DND-41 (cell line): ENCODE data around the gene METRN.

ENCODE experiments used
- ATAC-seq: fragments of 200-7000 bp; cut with Tn5 transposase; 3 replicates; pipeline ENCODE4 v1.9.1; 2021; ENCODE audit warnings: low read depth; ENCODE audit not compliant: insufficient read depth
- DNase-seq: peaks from one replicate; pipeline ENCODE4 v3.0.0-alpha.2; 2020
- H2AFZ ChIP-seq: 2 replicates; pipeline ENCODE4 v1.6.0; 2012; ENCODE audit warnings: low read depth, low read length
- H3K27ac ChIP-seq: 2 replicates; pipeline ENCODE4 v1.5.1; 2012; ENCODE audit warnings: low read length, inconsistent platforms
- H3K27me3 ChIP-seq: fragments of 200-600 bp; sonication (generic); 2 replicates; pipeline ENCODE4 v1.6.0; 2012; ENCODE audit warnings: low read length, mild to moderate bottlenecking, inconsistent platforms; ENCODE audit not compliant: insufficient read depth, poor library complexity
- H3K36me3 ChIP-seq: 2 replicates; pipeline ENCODE4 v1.5.1; 2012; ENCODE audit warnings: low read length, inconsistent platforms; ENCODE audit not compliant: insufficient read depth
- H3K4me1 ChIP-seq: 2 replicates; pipeline ENCODE4 v1.5.1; 2012; ENCODE audit warnings: mild to moderate bottlenecking, low read length; ENCODE audit not compliant: insufficient read depth
- H3K4me2 ChIP-seq: 2 replicates; pipeline ENCODE4 v1.6.0; 2012; ENCODE audit warnings: mild to moderate bottlenecking, moderate library complexity, low read length, inconsistent platforms; ENCODE audit not compliant: insufficient read depth
- H3K4me3 ChIP-seq, 2 experiments: fragments of 200-600 bp in 1 of 2; shearing (Covaris generic) in 1 of 2; 2 replicates each; pipeline ENCODE4 v1.5.1; 2012 to 2016; ENCODE audit warnings: inconsistent platforms in 2 of 2, low read length in 2 of 2, mild to moderate bottlenecking in 2 of 2, low read depth in 1 of 2, moderate library complexity in 1 of 2
- H3K79me2 ChIP-seq: 2 replicates; pipeline ENCODE4 v1.6.0; 2012; ENCODE audit warnings: low read length, inconsistent platforms; ENCODE audit not compliant: insufficient read depth
- H3K9ac ChIP-seq: 2 replicates; pipeline ENCODE4 v1.6.0; 2012; ENCODE audit warnings: low read depth, mild to moderate bottlenecking, inconsistent platforms, low read length, moderate library complexity
- H3K9me3 ChIP-seq: 2 replicates; pipeline ENCODE4 v1.5.1; 2012; ENCODE audit warnings: low read length, moderate library complexity, mild to moderate bottlenecking, inconsistent platforms; ENCODE audit not compliant: insufficient read depth, severe bottlenecking
- H4K20me1 ChIP-seq: 2 replicates; pipeline ENCODE4 v1.6.0; 2012; ENCODE audit warnings: low read length; ENCODE audit not compliant: insufficient read depth
- CTCF ChIP-seq: IDR thresholded peaks from 2 replicates; pipeline ENCODE4 v1.5.1; 2012; ENCODE audit warnings: borderline replicate concordance, low read length, moderate library complexity, mild to moderate bottlenecking; ENCODE audit not compliant: poor library complexity, severe bottlenecking; ENCODE audit errors: extremely low read depth
- EZH2 ChIP-seq: IDR thresholded peaks from 3 replicates; pipeline ENCODE4 v1.6.1; 2012; ENCODE audit warnings: borderline replicate concordance, low read depth, mild to moderate bottlenecking, moderate library complexity, low read length, inconsistent platforms; ENCODE audit not compliant: severe bottlenecking

METRN gene

GRCh38 chr16:674968-675883 lies 39.7 kb upstream of the METRN start, which contains the start of gene RHBDL1:
Gene RHBDL1 (plus strand): TSS chr16:675671. CDS start chr16:675791, 120 bp downstream.
- ATAC-seq (no peak), DNase-seq (no peak)
- Histone ChIP-seq H3K4me1 (peaks cover 16% of the 10 kb centered on the region), H4K20me1 (peaks cover 53% of the 10 kb centered on the region), H3K4me2 (no peak within 1 kb of the TSS), H3K27me3 (no peaks in the 10 kb centered on the region), H3K9ac (no peak within 1 kb of the TSS), H2AFZ (no peak within 1 kb of the TSS), H3K27ac (no peak within 1 kb of the TSS), H3K36me3 (peaks cover 38% of the 10 kb centered on the region), H3K9me3 (no peaks in the 10 kb centered on the region), H3K79me2 (0 out of 2 replicates have a peak, but pooled peaks cover 8% of the 10 kb centered on the region), H3K4me3 (no peak within 1 kb of the TSS)
- TF ChIP-seq EZH2 (no peak), CTCF (no peak)

- no peaks in the 10 kb centered on the region for H3K27me3 ChIP-seq
- H4K20me1 ChIP-seq = peaks cover 54% of the 10 kb centered on the region
- peaks cover 17% of the 10 kb centered on the region for H3K4me1 ChIP-seq
- peaks cover 32% of the 10 kb centered on the region for H3K36me3 ChIP-seq
- no peak overlapping the region for H3K9ac ChIP-seq
- no peak overlapping the region for H3K27ac ChIP-seq
- no peak for TF ChIP-seq EZH2
- no peak for TF ChIP-seq CTCF
- H2AFZ ChIP-seq = no peak overlapping the region
- no peaks in the 10 kb centered on the region for H3K9me3 ChIP-seq
- ATAC-seq (no peak), DNase-seq (no peak)
- H3K4me2 ChIP-seq = no peak overlapping the region
- H3K4me3 ChIP-seq = no peak overlapping the region
- peaks cover 7% of the 10 kb centered on the region for H3K79me2 ChIP-seq
Measured at GRCh38 chr16:675884-676564, 38.9 kb upstream of the METRN start.

- no peak overlapping the region for H3K4me3 ChIP-seq
- no peak overlapping the region for H3K9ac ChIP-seq
- no peaks in the 10 kb centered on the region for H3K9me3 ChIP-seq
- H3K27me3 ChIP-seq = no peaks in the 10 kb centered on the region
- H3K4me1 ChIP-seq = peaks cover 22% of the 10 kb centered on the region
- no peak for DNase-seq
- no peak overlapping the region for H2AFZ ChIP-seq
- H4K20me1 ChIP-seq = peaks cover 54% of the 10 kb centered on the region
- TF ChIP-seq EZH2 (no peak), CTCF (no peak)
- no peak for ATAC-seq
- peaks cover 12% of the 10 kb centered on the region for H3K79me2 ChIP-seq
- no peak overlapping the region for H3K4me2 ChIP-seq
- H3K27ac ChIP-seq = no peak overlapping the region
- H3K36me3 ChIP-seq = peaks cover 32% of the 10 kb centered on the region
Measured at GRCh38 chr16:676565-676902, 38.4 kb upstream of the METRN start.
